DOHH2 (cell line): ENCODE measurements around the gene TTF1.

Experiments used
- EZH2phosphoT487 ChIP-seq: fragments of 200-600 bp; sonication (generic); IDR thresholded peaks from 2 replicates; pipeline ENCODE4 v1.6.1; 2017; ENCODE audit warnings: borderline replicate concordance, mild to moderate bottlenecking, antibody characterized with exemption, low read length, moderate library complexity, mixed read lengths
- TF ChIP-seq, protein P1 (sequence below): fragments of 200-600 bp; sonication (generic); IDR thresholded peaks from one replicate; pipeline ENCODE4 v1.5.1; 2014; ENCODE audit warnings: antibody characterized with exemption, mild to moderate bottlenecking, low read depth, low read length; ENCODE audit not compliant: poor library complexity, severe bottlenecking

DNA sequence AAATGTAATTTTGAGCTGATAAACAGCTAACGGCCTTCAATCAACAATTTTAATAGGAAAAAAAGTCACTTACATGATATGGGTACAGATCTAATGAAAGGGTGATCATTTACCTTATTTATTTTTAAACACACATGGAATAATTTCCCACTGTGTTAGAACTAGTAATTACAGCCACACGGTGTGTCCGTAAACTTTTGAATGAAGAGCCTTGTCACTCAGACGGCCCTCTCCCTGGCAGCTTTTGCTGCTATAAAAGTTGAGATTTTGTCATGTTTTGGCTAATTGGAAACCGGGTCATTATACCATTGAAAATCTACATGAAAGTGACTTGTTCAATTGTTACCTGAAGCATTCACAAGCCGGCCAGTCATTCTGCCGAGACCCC lies 19.0 kb upstream of the TTF1 start:
- TF ChIP-seq, protein P1, sequence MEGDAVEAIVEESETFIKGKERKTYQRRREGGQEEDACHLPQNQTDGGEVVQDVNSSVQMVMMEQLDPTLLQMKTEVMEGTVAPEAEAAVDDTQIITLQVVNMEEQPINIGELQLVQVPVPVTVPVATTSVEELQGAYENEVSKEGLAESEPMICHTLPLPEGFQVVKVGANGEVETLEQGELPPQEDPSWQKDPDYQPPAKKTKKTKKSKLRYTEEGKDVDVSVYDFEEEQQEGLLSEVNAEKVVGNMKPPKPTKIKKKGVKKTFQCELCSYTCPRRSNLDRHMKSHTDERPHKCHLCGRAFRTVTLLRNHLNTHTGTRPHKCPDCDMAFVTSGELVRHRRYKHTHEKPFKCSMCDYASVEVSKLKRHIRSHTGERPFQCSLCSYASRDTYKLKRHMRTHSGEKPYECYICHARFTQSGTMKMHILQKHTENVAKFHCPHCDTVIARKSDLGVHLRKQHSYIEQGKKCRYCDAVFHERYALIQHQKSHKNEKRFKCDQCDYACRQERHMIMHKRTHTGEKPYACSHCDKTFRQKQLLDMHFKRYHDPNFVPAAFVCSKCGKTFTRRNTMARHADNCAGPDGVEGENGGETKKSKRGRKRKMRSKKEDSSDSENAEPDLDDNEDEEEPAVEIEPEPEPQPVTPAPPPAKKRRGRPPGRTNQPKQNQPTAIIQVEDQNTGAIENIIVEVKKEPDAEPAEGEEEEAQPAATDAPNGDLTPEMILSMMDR = no peak
- no peak for TF ChIP-seq EZH2phosphoT487
